Thyroid gland (tissue), 4 donors: ENCODE results near the gene IGDCC3.

Experiments used
- CTCF ChIP-seq, 6 experiments: fragments of 200-600 bp in 3 of 6; fragments of 450-650 bp in 3 of 6; sonication (generic) in 3 of 6; IDR thresholded peaks; one replicate each; pipeline ENCODE4 v1.5.1; 2016 to 2019; ENCODE audit warnings: antibody characterized with exemption in 6 of 6, mild to moderate bottlenecking in 2 of 6, inconsistent platforms in 1 of 6, moderate library complexity in 1 of 6
- POLR2A ChIP-seq, 2 donors: fragments of 450-650 bp; IDR thresholded peaks; one replicate each; pipeline ENCODE4 v1.6.1; 2017; ENCODE audit warnings: antibody characterized with exemption in 2 of 2, mild to moderate bottlenecking in 2 of 2, moderate library complexity in 1 of 2

- TF ChIP-seq CTCF (IDR thresholded peaks at IDR 0.05) (no peak), POLR2A (IDR thresholded peaks at IDR 0.05) (no peak)
Measured at GRCh38 chr15:65338823-65339222, 39.0 kb downstream of the IGDCC3 start.
